Caco-2 (cell line): ENCODE data around the gene FBRS. TPM values are rescaled to one million over a fixed set of nuclear protein-coding genes. Genes with fewer than 3 reads are reported as not detected.
A peak's percentile ranks its signal among the peaks of the same experiment; 100 is the strongest.
"Not testable (repeated sequence)": the region's sequence is repeated elsewhere in the genome, so short reads cannot be mapped to it uniquely, and the experiment has no call there.

Experiments used
- BruUV-seq: library from RNA; stranded (reverse); fragments of 400-500 nt; replicated peaks from 2 replicates; lab custom pipeline; 2021; lab: Mats Ljungman, UMichigan
- CTCF ChIA-PET: fragments of 300-600 bp; sonication (Branson Sonifier 250); formaldehyde crosslinking; loops from one replicate; lab custom pipeline; 2022; ENCODE audit warnings: antibody characterized with exemption; lab: Charles Lee
- POLR2A ChIA-PET: fragments of 300-600 bp; sonication (Branson Sonifier 250); formaldehyde crosslinking; loops from one replicate; lab custom pipeline; 2022; ENCODE audit warnings: antibody characterized with exemption; lab: Charles Lee
- DNase-seq, 2 experiments: peaks; one replicate each; pipeline versions ENCODE4 v3.0.0 to v3.0.0-alpha.2; 2020 to 2022
- H3K27me3 ChIP-seq: replicated peaks from 2 replicates; pipeline ENCODE4 v1.6.0; 2011; ENCODE audit warnings: low read length; ENCODE audit not compliant: control insufficient read depth, insufficient read depth
- H3K36me3 ChIP-seq: 2 replicates; pipeline ENCODE4 v1.5.1; 2011; ENCODE audit warnings: low read length; ENCODE audit not compliant: control insufficient read depth, insufficient read depth
- H3K4me1 ChIP-seq: fragments of 250-450 bp; sonication (Bioruptor Pico); 2 replicates; pipeline ENCODE4 v1.5.1; 2020; ENCODE audit warnings: mild to moderate bottlenecking
- H3K4me3 ChIP-seq: 2 replicates; pipeline ENCODE4 v1.5.1; 2011; ENCODE audit warnings: low read depth, mild to moderate bottlenecking, control low read depth, low read length
- H3K9me3 ChIP-seq: fragments of 250-450 bp; sonication (Bioruptor Pico); 2 replicates; pipeline ENCODE4 v1.5.1; 2020; ENCODE audit warnings: mild to moderate bottlenecking, moderate library complexity
- H3K27ac Mint-ChIP-seq: one replicate; pipeline ENCODE4 v1.8.0; 2022; ENCODE audit warnings: mixed read lengths; ENCODE audit not compliant: unreplicated experiment
- H3K27me3 Mint-ChIP-seq: one replicate; pipeline ENCODE4 v1.8.0; 2022; ENCODE audit warnings: mixed read lengths; ENCODE audit not compliant: insufficient read depth, unreplicated experiment
- H3K36me3 Mint-ChIP-seq: one replicate; pipeline ENCODE4 v1.8.0; 2022; ENCODE audit warnings: mild to moderate bottlenecking, mixed read lengths; ENCODE audit not compliant: insufficient read depth, unreplicated experiment
- H3K4me1 Mint-ChIP-seq: one replicate; pipeline ENCODE4 v1.8.0; 2022; ENCODE audit warnings: low read depth, mixed read lengths; ENCODE audit not compliant: unreplicated experiment
- H3K4me3 Mint-ChIP-seq: one replicate; pipeline ENCODE4 v1.8.0; 2022; ENCODE audit warnings: mild to moderate bottlenecking, moderate library complexity, mixed read lengths; ENCODE audit not compliant: unreplicated experiment
- H3K9me3 Mint-ChIP-seq: one replicate; pipeline ENCODE4 v1.8.0; 2022; ENCODE audit warnings: mixed read lengths; ENCODE audit not compliant: unreplicated experiment
- CTCF ChIP-seq, 2 experiments: fragments of 200-600 bp in 1 of 2; IDR thresholded peaks; 1 replicate in 1 of 2; 2 replicates in 1 of 2; pipeline versions ENCODE4 v1.5.1 to v1.8.0; 2011 to 2022; ENCODE audit warnings: antibody characterized with exemption in 1 of 2, control low read depth in 1 of 2, inconsistent platforms in 1 of 2, low read depth in 1 of 2, low read length in 1 of 2, mild to moderate bottlenecking in 1 of 2, moderate library complexity in 1 of 2; ENCODE audit not compliant: insufficient read depth in 1 of 2, severe bottlenecking in 1 of 2, unreplicated experiment in 1 of 2
- intact Hi-C: fragments of 100-400 bp; cut with micrococcal nuclease; formaldehyde crosslinking; loops from one replicate; pipeline ENCODE4 v1.10.0; 2022; ENCODE audit not compliant: unreplicated experiment
- total RNA-seq: library from RNA; stranded (reverse); gene quantifications from 2 replicates; pipeline ENCODE4 v1.2.3, GENCODE V29; 2022

Gene FBRS
- total RNA-seq, 1 experiment from 2014 or later, result 46.1 TPM

GRCh38 chr16:30699615-30700099 lies 41.4 kb downstream of the FBRS start:
- no peak for DNase-seq
- Histone ChIP-seq H3K9me3 (no peaks in the 10 kb centered on the region), H3K4me1 (peaks cover 7% of the 10 kb centered on the region; the same call in 1 of the 2 replicates), H3K36me3 (peaks cover 3% of the 10 kb centered on the region), H3K27me3 (no peaks in the 10 kb centered on the region), H3K4me3 (peak overlapping the region; percentile 99)
- CTCF ChIA-PET, result no interaction called here
- peak overlapping the region; percentile 95 for H3K4me3 Mint-ChIP-seq
- no peaks in the 10 kb centered on the region for H3K4me1 Mint-ChIP-seq
- BruUV-seq, result no TSS peak
- intact Hi-C loops, result loop anchor here (2.0 to 5.0 kb wide), 2 partner anchors 41 to 172 kb away; partner anchors contain the start of gene ZNF768
- no peaks in the 10 kb centered on the region for H3K27me3 Mint-ChIP-seq
- TF ChIP-seq CTCF (IDR thresholded peaks at IDR 0.05; ENCODE audit: insufficient read depth in 1 of 2, low read depth in 1 of 2, low read length in 1 of 2, severe bottlenecking in 1 of 2, unreplicated experiment in 1 of 2), result no peak
- peaks cover 69% of the 10 kb centered on the region for H3K36me3 Mint-ChIP-seq
- peak overlapping the region; percentile 98 for H3K27ac Mint-ChIP-seq
- no peaks in the 10 kb centered on the region for H3K9me3 Mint-ChIP-seq
- POLR2A ChIA-PET, result interaction anchor here (0.6 kb wide), 2 partner anchors 25 to 491 kb away, joined by 3 read pairs; no protein-coding TSS in a partner anchor

- intact Hi-C loops, result no loop called here
- no peaks in the 10 kb centered on the region for H3K27me3 Mint-ChIP-seq
- CTCF ChIA-PET, result no interaction called here
- H3K36me3 Mint-ChIP-seq, result peaks cover 75% of the 10 kb centered on the region
- Histone ChIP-seq H3K9me3 (no peaks in the 10 kb centered on the region), H3K4me1 (peaks cover 7% of the 10 kb centered on the region; the same call in 1 of the 2 replicates), H3K36me3 (peaks cover 3% of the 10 kb centered on the region), H3K4me3 (no peak overlapping the region), H3K27me3 (no peaks in the 10 kb centered on the region)
- H3K4me3 Mint-ChIP-seq, result peak overlapping the region; percentile 95
- no peaks in the 10 kb centered on the region for H3K9me3 Mint-ChIP-seq
- POLR2A ChIA-PET, result no interaction called here
- no peaks in the 10 kb centered on the region for H3K4me1 Mint-ChIP-seq
- no TSS peak for BruUV-seq
- TF ChIP-seq CTCF (IDR thresholded peaks at IDR 0.05; ENCODE audit: insufficient read depth in 1 of 2, low read depth in 1 of 2, low read length in 1 of 2, severe bottlenecking in 1 of 2, unreplicated experiment in 1 of 2), result no peak
- DNase-seq, result no peak
- no peak overlapping the region for H3K27ac Mint-ChIP-seq
Measured at GRCh38 chr16:30700491-30700890, 42.3 kb downstream of the FBRS start.

- Histone ChIP-seq H3K27me3 (no peaks in the 10 kb centered on the region), H3K36me3 (peaks cover 3% of the 10 kb centered on the region), H3K4me1 (peaks cover 7% of the 10 kb centered on the region; the same call in 1 of the 2 replicates), H3K4me3 (no peak overlapping the region), H3K9me3 (no peaks in the 10 kb centered on the region)
- Mint-ChIP-seq H3K9me3 (no peaks in the 10 kb centered on the region), H3K4me3 (no peak overlapping the region), H3K4me1 (no peaks in the 10 kb centered on the region), H3K27me3 (no peaks in the 10 kb centered on the region), H3K36me3 (peaks cover 80% of the 10 kb centered on the region), H3K27ac (no peak overlapping the region)
- no peak for DNase-seq
- ChIA-PET POLR2A (no interaction called here), CTCF (no interaction called here)
- intact Hi-C loops, result no loop called here
- BruUV-seq, result no TSS peak
- TF ChIP-seq CTCF (IDR thresholded peaks at IDR 0.05; ENCODE audit: insufficient read depth in 1 of 2, low read depth in 1 of 2, low read length in 1 of 2, severe bottlenecking in 1 of 2, unreplicated experiment in 1 of 2), result no peak
Measured at GRCh38 chr16:30700971-30701370, 42.7 kb downstream of the FBRS start.

GRCh38 chr16:30703071-30703470 lies 44.8 kb downstream of the FBRS start:
- H3K27me3 Mint-ChIP-seq, H3K9me3 Mint-ChIP-seq, BruUV-seq, H3K27me3 ChIP-seq, intact Hi-C loops, H3K4me3 Mint-ChIP-seq, DNase-seq, H3K4me1 Mint-ChIP-seq, CTCF ChIA-PET, H3K4me3 ChIP-seq, H3K9me3 ChIP-seq, H3K4me1 ChIP-seq, H3K27ac Mint-ChIP-seq, H3K36me3 ChIP-seq, POLR2A ChIA-PET: not testable (repeated sequence)
- H3K36me3 Mint-ChIP-seq, result peaks cover 96% of the 10 kb centered on the region
